NCI-H82 treated with DMSO at 0.1 percent for 48 hours (cell line): ENCODE data around the gene CTNS.

Experiments used
- DNase-seq: peaks from one replicate; lab custom pipeline; 2025; ENCODE audit not compliant: unreplicated experiment; lab: John Stamatoyannopoulos, UW

The CTNS gene

DNA sequence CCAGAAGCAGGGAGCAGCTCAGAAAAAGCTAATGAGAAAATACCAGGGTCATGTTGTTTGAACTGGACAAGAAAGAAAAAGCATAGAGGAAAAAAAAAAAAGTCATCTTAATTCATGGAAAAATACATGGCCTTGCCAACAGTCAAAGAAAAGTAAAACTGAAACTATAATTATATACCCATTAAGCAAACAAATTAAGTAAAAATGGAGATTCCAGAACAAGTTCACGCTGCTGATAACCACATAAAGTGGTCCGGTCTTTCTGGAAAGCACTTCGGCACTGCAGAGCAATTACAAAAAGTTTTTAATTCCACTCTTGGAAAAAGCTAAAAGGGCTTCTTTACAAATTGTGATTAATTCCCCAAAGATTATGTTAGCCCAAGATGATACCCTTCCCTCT is 71.8 kb downstream of the CTNS start:
- no peak for DNase-seq

DNA sequence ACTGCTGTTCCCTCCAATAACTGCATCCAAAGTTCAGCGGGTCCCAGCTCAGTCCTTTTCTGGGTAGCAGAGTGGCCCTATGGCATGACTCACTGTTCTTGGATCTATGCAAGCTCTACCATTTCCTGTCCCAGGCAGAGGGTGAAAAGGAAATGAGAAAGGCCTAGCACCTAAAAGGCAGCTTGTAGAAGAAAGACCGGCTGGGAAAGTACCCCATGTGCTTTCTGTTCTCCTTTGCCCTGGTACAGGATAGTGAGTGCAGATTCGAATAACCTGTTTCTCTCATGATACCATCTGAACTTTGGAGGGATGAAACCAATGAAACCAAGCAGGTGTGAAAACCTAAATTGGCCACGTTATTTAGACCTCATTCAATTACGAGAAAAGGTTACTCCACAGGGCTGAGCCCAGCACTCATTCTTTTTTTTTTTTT is 74.4 kb downstream of the CTNS start:
- no peak for DNase-seq
